ENCODE measurements around the gene LIMA1. TPM values are rescaled to one million over a fixed set of nuclear protein-coding genes. Genes with fewer than 3 reads are reported as not detected.

Gene LIMA1
- total and polyA plus RNA-seq, 2 of the 4 experiments (the other 2 are of a cell fraction) = 126 to 163 TPM

GRCh38 chr12:50211392-50212070 lies 71.8 kb downstream of the LIMA1 start:
- H2AFZ ChIP-seq (replicated peaks; ENCODE audit: low read length, poor library complexity) = no peak overlapping the region
- no peaks in the 10 kb centered on the region for H3K27me3 ChIP-seq (ENCODE audit: control insufficient read depth, insufficient read depth, low read length)
- H3K36me3 ChIP-seq (ENCODE audit: control insufficient read depth, insufficient read depth, low read length) = peaks cover 25% of the 10 kb centered on the region
- H4K8ac ChIP-seq (ENCODE audit: low read depth in 2 of 2, low read length in 2 of 2) = peak overlapping the region; percentile 30 to 35; a peak in 2 of 4 replicates
- H4K5ac ChIP-seq (ENCODE audit: low read depth, low read length) = peak overlapping the region; percentile 12; the same call in 1 of the 2 replicates
- peaks cover 5 to 62% of the 10 kb centered on the region in 2 experiments for H3K79me1 ChIP-seq (ENCODE audit: low read depth in 1 of 2, low read length in 2 of 2)
- H2BK120ac ChIP-seq (ENCODE audit: low read depth, low read length) = no peak overlapping the region; the same call in 1 of the 2 replicates
- peak overlapping the region; percentile 35; the same call in 1 of the 2 replicates for H3K23ac ChIP-seq (ENCODE audit: low read depth, low read length)
- in situ Hi-C loops (cut with MboI; ENCODE audit: low sequenced_read_pairs) = no loop called here
- H4K91ac ChIP-seq (ENCODE audit: insufficient read depth, low read depth, low read length) = no peak overlapping the region
- H2BK20ac ChIP-seq (ENCODE audit: low read depth, low read length) = peak overlapping the region; percentile 39; the same call in 1 of the 2 replicates
- H2BK15ac ChIP-seq (ENCODE audit: low read depth, low read length) = no peak overlapping the region
- no peak overlapping the region for H3K4me3 ChIP-seq (ENCODE audit: insufficient read depth, low read depth, low read length)
- peak overlapping the region; percentile 20; the same call in 1 of the 2 replicates for H3K4ac ChIP-seq (ENCODE audit: low read depth, low read length)
- H3K9me3 ChIP-seq (ENCODE audit: control insufficient read depth, insufficient read depth, low read length) = no peaks in the 10 kb centered on the region
- ChIA-PET CTCF (interaction anchor here (0.5 to 1.7 kb wide), 3 partner anchors 10 to 174 kb away, joined by 3 to 5 read pairs (median 5); no protein-coding TSS in a partner anchor), POLR2A (ENCODE audit: unreplicated experiment) (interaction anchor here (0.5 kb wide), 1 partner anchor 1145 kb away, joined by 10 read pairs; no protein-coding TSS in a partner anchor)
- H3K9me1 ChIP-seq (ENCODE audit: insufficient read depth, low read length) = peaks cover 13% of the 10 kb centered on the region; the same call in 1 of the 2 replicates
- TF ChIP-seq MAFK (IDR thresholded peaks at IDR 0.05; ENCODE audit: low read depth, low read length) (no peak), POLR2A (IDR thresholded peaks at IDR 0.05; ENCODE audit: low read depth, low read length) (0 out of 2 replicates have a peak, but pooled peaks have one; percentile 35)
- no peak overlapping the region for H3K18ac ChIP-seq (ENCODE audit: low read depth, low read length)
- dilution Hi-C loops (cut with HindIII; ENCODE audit: low sequenced_read_pairs, unreplicated experiment) = no loop called here
- H3K14ac ChIP-seq (replicated peaks; ENCODE audit: low read depth, low read length) = no peak overlapping the region
- no TSS peak for BruUV-seq (replicated peaks)
- peaks cover 59% of the 10 kb centered on the region for H4K20me1 ChIP-seq (ENCODE audit: insufficient read depth, low read length)
- H3K4me2 ChIP-seq (ENCODE audit: low read depth, low read length) = 0 out of 2 replicates have a peak overlapping the region, but pooled peaks have one; percentile 23
- no peak overlapping the region; the same call in 1 of the 2 replicates for H3K27ac ChIP-seq (ENCODE audit: insufficient read depth, low read length)
- no CpG with 5 or more reads among the region's 6 CpGs for WGBS, 2 experiments (ENCODE audit: extremely low coverage in 2 of 2, insufficient read length in 1 of 2)
- no peak overlapping the region for H3K9ac ChIP-seq (ENCODE audit: low read depth, low read length)
- no peak overlapping the region; the same call in 1 of the 2 replicates for H2AK5ac ChIP-seq (ENCODE audit: low read depth, low read length)
- no peak for DNase-seq
- intact Hi-C loops (cut with micrococcal nuclease) = no loop called here
- peak overlapping the region; percentile 67 for H2AK9ac ChIP-seq (replicated peaks; ENCODE audit: low read depth, low read length, poor library complexity)
- peaks cover 6% of the 10 kb centered on the region for H3K4me1 ChIP-seq (ENCODE audit: control insufficient read depth, insufficient read depth, low read length)
- H3K56ac ChIP-seq (ENCODE audit: extremely low read depth, insufficient read depth, low read length) = no peak overlapping the region
- peak overlapping the region; percentile 53 for H2BK5ac ChIP-seq (ENCODE audit: low read depth, low read length, poor library complexity, severe bottlenecking)
- 0 out of 2 replicates have a peak, but pooled peaks have one; percentile 13 for ATAC-seq (ENCODE audit: low read depth)

All from IMR-90 (cell line).